WTC11 (cell line): ENCODE measurements around the gene SH3GL2.

Source experiments
- ATF2 ChIP-seq: sonication (generic); formaldehyde crosslinking; IDR thresholded peaks from 2 replicates; pipeline ENCODE4 v1.8.1; 2022; ENCODE audit warnings: low read depth, missing genetic modification reagents, borderline replicate concordance
- CTCF ChIP-seq: fragments of 200-600 bp; IDR thresholded peaks from 2 replicates; pipeline ENCODE4 v1.8.0; 2022; ENCODE audit warnings: antibody characterized with exemption
- E2F5 ChIP-seq: sonication (generic); formaldehyde crosslinking; IDR thresholded peaks from 2 replicates; pipeline ENCODE4 v1.8.1; 2022; ENCODE audit warnings: mild to moderate bottlenecking, moderate library complexity, missing genetic modification reagents
- JUN ChIP-seq: sonication (generic); formaldehyde crosslinking; IDR thresholded peaks from 2 replicates; pipeline ENCODE4 v1.8.0; 2023; ENCODE audit warnings: mild to moderate bottlenecking, missing genetic modification reagents
- KAT7 ChIP-seq: sonication (generic); formaldehyde crosslinking; IDR thresholded peaks from 2 replicates; pipeline ENCODE4 v1.8.1; 2023; ENCODE audit warnings: missing genetic modification reagents, mild to moderate bottlenecking, borderline replicate concordance
- NFE2L1 ChIP-seq: sonication (generic); formaldehyde crosslinking; IDR thresholded peaks from 2 replicates; pipeline ENCODE4 v1.8.1; 2023; ENCODE audit warnings: missing genetic modification reagents
- RELA ChIP-seq: sonication (generic); formaldehyde crosslinking; IDR thresholded peaks from 2 replicates; pipeline ENCODE4 v1.8.1; 2022; ENCODE audit warnings: missing genetic modification reagents, mild to moderate bottlenecking, borderline replicate concordance
- SMAD3 ChIP-seq: sonication (generic); formaldehyde crosslinking; IDR thresholded peaks from 2 replicates; pipeline ENCODE4 v1.8.0; 2022; ENCODE audit warnings: missing genetic modification reagents, mild to moderate bottlenecking, borderline replicate concordance

GRCh38 chr9:17793713-17794622, 215.1 kb downstream of the SH3GL2 start:
- TF ChIP-seq CTCF, result no peak
- TF ChIP-seq NFE2L1, result no peak
- TF ChIP-seq KAT7, result no peak
- TF ChIP-seq E2F5, result no peak
- TF ChIP-seq ATF2 (CRISPR knock-in tag), result no peak
- TF ChIP-seq RELA (CRISPR knock-in tag), result no peak
- TF ChIP-seq JUN (CRISPR knock-in tag), result no peak
- no peak for TF ChIP-seq SMAD3 (CRISPR knock-in tag)
